Trophoblast cell (in vitro differentiated cells and primary cell): Measurements from ENCODE around the gene NDFIP1.

Experiments
- DNase-seq, 2 donors: peaks; one replicate each; pipeline ENCODE4 v3.0.0-alpha.2; 2016
- H2AFZ ChIP-seq: 2 replicates; pipeline ENCODE4 v1.6.1; 2013; ENCODE audit warnings: low read length, moderate library complexity, mild to moderate bottlenecking; ENCODE audit not compliant: insufficient read depth, poor library complexity
- H2AK5ac ChIP-seq: 2 replicates; pipeline ENCODE4 v1.6.1; 2013; ENCODE audit warnings: mild to moderate bottlenecking, low read length
- H2BK120ac ChIP-seq: 2 replicates; pipeline ENCODE4 v1.6.1; 2013; ENCODE audit warnings: low read length, mild to moderate bottlenecking, moderate library complexity; ENCODE audit not compliant: insufficient read depth, poor library complexity
- H2BK12ac ChIP-seq: 2 replicates; pipeline ENCODE4 v1.6.1; 2013; ENCODE audit warnings: mild to moderate bottlenecking, low read length, moderate library complexity
- H2BK5ac ChIP-seq: 2 replicates; pipeline ENCODE4 v1.6.1; 2013; ENCODE audit warnings: low read length, low read depth, moderate library complexity, mild to moderate bottlenecking; ENCODE audit not compliant: poor library complexity
- H3K14ac ChIP-seq: 2 replicates; pipeline ENCODE4 v1.6.1; 2013; ENCODE audit warnings: mild to moderate bottlenecking, low read length
- H3K18ac ChIP-seq: 2 replicates; pipeline ENCODE4 v1.6.1; 2013; ENCODE audit warnings: mild to moderate bottlenecking, low read length
- H3K23ac ChIP-seq: 2 replicates; pipeline ENCODE4 v1.6.1; 2013; ENCODE audit warnings: low read length
- H3K27ac ChIP-seq: 2 replicates; pipeline ENCODE4 v1.5.1; 2013; ENCODE audit warnings: low read depth, mild to moderate bottlenecking, inconsistent platforms, low read length, moderate library complexity
- H3K27me3 ChIP-seq: 2 replicates; pipeline ENCODE4 v1.6.1; 2013; ENCODE audit warnings: inconsistent platforms, mild to moderate bottlenecking, low read length, moderate library complexity; ENCODE audit not compliant: insufficient read depth
- H3K36me3 ChIP-seq, 2 experiments: 1 replicate in 1 of 2; 2 replicates in 1 of 2; pipeline ENCODE4 v1.6.1; 2013; ENCODE audit warnings: low read length in 2 of 2, mild to moderate bottlenecking in 2 of 2, moderate library complexity in 1 of 2; ENCODE audit not compliant: insufficient read depth in 2 of 2, control insufficient read depth in 1 of 2
- H3K4ac ChIP-seq: 2 replicates; pipeline ENCODE4 v1.6.1; 2013; ENCODE audit warnings: low read depth, mild to moderate bottlenecking, low read length, moderate library complexity
- H3K4me1 ChIP-seq, 2 experiments: 1 replicate in 1 of 2; 2 replicates in 1 of 2; pipeline ENCODE4 v1.6.1; 2013; ENCODE audit warnings: low read length in 2 of 2, mild to moderate bottlenecking in 2 of 2, moderate library complexity in 1 of 2; ENCODE audit not compliant: insufficient read depth in 2 of 2, control insufficient read depth in 1 of 2
- H3K4me2 ChIP-seq: 2 replicates; pipeline ENCODE4 v1.6.1; 2013; ENCODE audit warnings: inconsistent platforms, mild to moderate bottlenecking, low read length, moderate library complexity
- H3K4me3 ChIP-seq: 2 replicates; pipeline ENCODE4 v1.5.1; 2013; ENCODE audit warnings: mild to moderate bottlenecking, low read depth, low read length, inconsistent platforms
- H3K79me1 ChIP-seq: one replicate; pipeline ENCODE4 v1.6.1; 2013; ENCODE audit warnings: low read length
- H3K79me2 ChIP-seq: 2 replicates; pipeline ENCODE4 v1.6.1; 2013; ENCODE audit warnings: low read length, mild to moderate bottlenecking; ENCODE audit not compliant: control insufficient read depth, insufficient read depth, poor library complexity
- H3K9ac ChIP-seq: 2 replicates; pipeline ENCODE4 v1.6.1; 2013; ENCODE audit warnings: mild to moderate bottlenecking, low read length
- H3K9me3 ChIP-seq: 2 replicates; pipeline ENCODE4 v1.6.1; 2013; ENCODE audit warnings: low read depth, mild to moderate bottlenecking, control low read depth, inconsistent platforms, low read length; ENCODE audit not compliant: insufficient read depth
- H4K12ac ChIP-seq: 2 replicates; pipeline ENCODE4 v1.6.1; 2013; ENCODE audit warnings: low read depth, mild to moderate bottlenecking, low read length, moderate library complexity
- H4K8ac ChIP-seq: 2 replicates; pipeline ENCODE4 v1.6.1; 2013; ENCODE audit warnings: low read depth, mild to moderate bottlenecking, low read length, moderate library complexity
- H4K91ac ChIP-seq: one replicate; pipeline ENCODE4 v1.6.1; 2013; ENCODE audit warnings: low read depth, mild to moderate bottlenecking, low read length, moderate library complexity
- WGBS: extraction: QIAGEN DNeasy Blood & Tissue Kit; methylation state at CpG from one replicate; pipeline ENCODE4 v1.1.7; 2013; ENCODE audit warnings: missing lambda C conversion rate; ENCODE audit not compliant: insufficient read length, insufficient coverage; ENCODE audit errors: extremely low coverage; 5-methylcytosine and 5-hydroxymethylcytosine counted together

NDFIP1 gene

GRCh38 chr5:142156839-142157463, 48.4 kb downstream of the NDFIP1 start:
- no peak overlapping the region for H2BK12ac ChIP-seq
- peaks cover 2% of the 10 kb centered on the region for H3K79me1 ChIP-seq
- no peak overlapping the region for H3K4me3 ChIP-seq
- no peak overlapping the region for H3K9ac ChIP-seq
- no peaks in the 10 kb centered on the region for H3K79me2 ChIP-seq
- H3K18ac ChIP-seq = no peak overlapping the region
- no peak overlapping the region for H4K8ac ChIP-seq
- no peak overlapping the region for H2AFZ ChIP-seq
- no peak for DNase-seq
- H3K27ac ChIP-seq = no peak overlapping the region
- H3K9me3 ChIP-seq = no peaks in the 10 kb centered on the region
- no peak overlapping the region for H4K12ac ChIP-seq
- H3K4me1 ChIP-seq = peaks cover 3% of the 10 kb centered on the region in 2 experiments
- no peak overlapping the region for H2AK5ac ChIP-seq
- no peak overlapping the region for H2BK120ac ChIP-seq
- no peaks in the 10 kb centered on the region for H3K27me3 ChIP-seq
- no peak overlapping the region for H3K14ac ChIP-seq
- no peak overlapping the region for H3K23ac ChIP-seq
- no peak overlapping the region for H3K4me2 ChIP-seq
- H4K91ac ChIP-seq = peak overlapping the region; percentile 47
- H3K4ac ChIP-seq = no peak overlapping the region
- WGBS = no CpG with 5 or more reads among the region's 5 CpGs
- H3K36me3 ChIP-seq = no peaks in the 10 kb centered on the region
- no peak overlapping the region for H2BK5ac ChIP-seq

- H2BK12ac ChIP-seq = no peak overlapping the region
- no peak overlapping the region for H3K4ac ChIP-seq
- no peak overlapping the region for H4K91ac ChIP-seq
- no peaks in the 10 kb centered on the region for H3K36me3 ChIP-seq
- no peak overlapping the region for H2AFZ ChIP-seq
- H3K18ac ChIP-seq = no peak overlapping the region
- no peak overlapping the region for H3K4me3 ChIP-seq
- no peak overlapping the region for H2BK120ac ChIP-seq
- H3K23ac ChIP-seq = no peak overlapping the region
- peaks cover 3% of the 10 kb centered on the region in 2 experiments for H3K4me1 ChIP-seq
- H3K9ac ChIP-seq = no peak overlapping the region
- H3K27ac ChIP-seq = no peak overlapping the region
- H2BK5ac ChIP-seq = no peak overlapping the region
- no peak overlapping the region for H3K4me2 ChIP-seq
- H4K12ac ChIP-seq = no peak overlapping the region
- no peaks in the 10 kb centered on the region for H3K9me3 ChIP-seq
- no peak overlapping the region for H2AK5ac ChIP-seq
- no peaks in the 10 kb centered on the region for H3K27me3 ChIP-seq
- no peak for DNase-seq
- no peak overlapping the region for H3K14ac ChIP-seq
- H3K79me1 ChIP-seq = peaks cover 3% of the 10 kb centered on the region
- H4K8ac ChIP-seq = no peak overlapping the region
- no peaks in the 10 kb centered on the region for H3K79me2 ChIP-seq
These were observed 50.8 kb downstream of the NDFIP1 start for GRCh38 chr5:142159354-142159753.

GRCh38 chr5:142164315-142164714, 55.7 kb downstream of the NDFIP1 start:
- Histone ChIP-seq H2BK12ac (no peak overlapping the region), H3K27ac (no peak overlapping the region)
- WGBS = no CpG with 5 or more reads among the region's 5 CpGs

GRCh38 chr5:142166754-142167153, 58.2 kb downstream of the NDFIP1 start:
- Histone ChIP-seq H3K9ac (no peak overlapping the region), H3K79me2 (no peaks in the 10 kb centered on the region), H2AFZ (no peak overlapping the region), H3K23ac (no peak overlapping the region), H2BK12ac (no peak overlapping the region), H3K27ac (no peak overlapping the region), H3K14ac (no peak overlapping the region), H3K9me3 (no peaks in the 10 kb centered on the region), H3K4ac (no peak overlapping the region), H2BK120ac (no peak overlapping the region), H4K12ac (no peak overlapping the region), H3K4me1 (peaks cover 9 to 17% of the 10 kb centered on the region in 2 experiments), H2AK5ac (no peak overlapping the region), H3K4me2 (no peak overlapping the region), H4K8ac (no peak overlapping the region), H3K4me3 (no peak overlapping the region), H3K36me3 (no peaks in the 10 kb centered on the region), H3K18ac (no peak overlapping the region), H2BK5ac (no peak overlapping the region), H3K27me3 (no peaks in the 10 kb centered on the region), H4K91ac (no peak overlapping the region), H3K79me1 (peaks cover 20% of the 10 kb centered on the region)
- no CpG with 5 or more reads among the region's 4 CpGs for WGBS
- no peak for DNase-seq

More at GRCh38 chr5:142164315-142164714, 55.7 kb downstream of the NDFIP1 start:
- no peak overlapping the region for H3K18ac ChIP-seq
- no peak overlapping the region for H2BK5ac ChIP-seq
- no peak overlapping the region for H2BK120ac ChIP-seq
- no peak for DNase-seq
- H3K79me2 ChIP-seq = no peaks in the 10 kb centered on the region
- no peaks in the 10 kb centered on the region for H3K27me3 ChIP-seq
- no peak overlapping the region for H3K4me2 ChIP-seq
- H3K23ac ChIP-seq = no peak overlapping the region
- no peaks in the 10 kb centered on the region for H3K36me3 ChIP-seq
- H4K8ac ChIP-seq = no peak overlapping the region
- no peak overlapping the region for H4K91ac ChIP-seq
- no peak overlapping the region for H3K4me3 ChIP-seq
- H3K79me1 ChIP-seq = peaks cover 9% of the 10 kb centered on the region
- H3K14ac ChIP-seq = no peak overlapping the region
- H2AK5ac ChIP-seq = no peak overlapping the region
- H3K4ac ChIP-seq = no peak overlapping the region
- no peak overlapping the region for H4K12ac ChIP-seq
- H2AFZ ChIP-seq = no peak overlapping the region
- no peaks in the 10 kb centered on the region for H3K9me3 ChIP-seq
- H3K9ac ChIP-seq = no peak overlapping the region
- peaks cover 7 to 9% of the 10 kb centered on the region in 2 experiments for H3K4me1 ChIP-seq
